Skin of body (tissue), 2 donors: ENCODE data around the gene TCF4. TPM values are rescaled to one million over a fixed set of nuclear protein-coding genes. Genes with fewer than 3 reads are reported as not detected.
A peak's percentile ranks its signal among the peaks of the same experiment; 100 is the strongest.

Experiments
- DNase-seq: peaks from one replicate; lab custom pipeline; 2025; lab: John Stamatoyannopoulos, UW
- total RNA-seq: library from RNA; depleted of rRNA; stranded (reverse); fragments of >200 nt; gene quantifications from one replicate; pipeline ENCODE4 v1.2.3, GENCODE V29; 2014

The TCF4 gene
- total RNA-seq, 1 donor from 2014 or later: 356 TPM

GRCh38 chr18:55415258-55415871 lies 172.6 kb downstream of the TCF4 start:
- peak; percentile 71 for DNase-seq

GRCh38 chr18:55414475-55414874 lies 173.5 kb downstream of the TCF4 start:
- no peak for DNase-seq

- no peak for DNase-seq
Observed at GRCh38 chr18:55413474-55413873, 174.5 kb downstream of the TCF4 start.

GRCh38 chr18:55407774-55408535 lies 180.0 kb downstream of the TCF4 start:
- no peak for DNase-seq

- DNase-seq: no peak
Observed at GRCh38 chr18:55407191-55407590, 180.8 kb downstream of the TCF4 start.

- DNase-seq: no peak
Observed at GRCh38 chr18:55406451-55406991, 181.5 kb downstream of the TCF4 start.

- DNase-seq: peak; percentile 89
Observed at GRCh38 chr18:55405893-55406406, 182.0 kb downstream of the TCF4 start.

- no peak for DNase-seq
Observed at GRCh38 chr18:55405475-55405874, 182.5 kb downstream of the TCF4 start.

- no peak for DNase-seq
Observed at GRCh38 chr18:55404832-55405465, 183.0 kb downstream of the TCF4 start.

GRCh38 chr18:55404136-55404830 lies 183.7 kb downstream of the TCF4 start:
- DNase-seq: no peak

GRCh38 chr18:55403421-55403949 lies 184.5 kb downstream of the TCF4 start:
- no peak for DNase-seq

- peak; percentile 64 for DNase-seq
Observed at GRCh38 chr18:55402731-55403405, 185.1 kb downstream of the TCF4 start.

GRCh38 chr18:55401638-55402191 lies 186.3 kb downstream of the TCF4 start:
- DNase-seq: peak; percentile 90

GRCh38 chr18:55400590-55401541 lies 187.1 kb downstream of the TCF4 start:
- peak; percentile 81 for DNase-seq

- no peak for DNase-seq
Observed at GRCh38 chr18:55400081-55400480, 187.9 kb downstream of the TCF4 start.

- DNase-seq: no peak
Observed at GRCh38 chr18:55398858-55399257, 189.1 kb downstream of the TCF4 start.

- DNase-seq: no peak
Observed at GRCh38 chr18:55396979-55397378, 191.0 kb downstream of the TCF4 start.

- DNase-seq: no peak
Observed at GRCh38 chr18:55396267-55396905, 191.6 kb downstream of the TCF4 start.

GRCh38 chr18:55395799-55396198 lies 192.2 kb downstream of the TCF4 start:
- DNase-seq: no peak
